Vagina (tissue), 2 donors: ENCODE data around the gene HM13.
"Not testable (repeated sequence)": the region's sequence is repeated elsewhere in the genome, so short reads cannot be mapped to it uniquely, and the experiment has no call there.

ENCODE experiments used
- POLR2A ChIP-seq, 2 donors: fragments of 450-650 bp; IDR thresholded peaks; one replicate each; pipeline ENCODE4 v1.6.1; 2017; ENCODE audit warnings: antibody characterized with exemption in 2 of 2, mild to moderate bottlenecking in 2 of 2, moderate library complexity in 2 of 2
- POLR2AphosphoS5 ChIP-seq, 2 donors: sonication (generic); formaldehyde crosslinking; IDR thresholded peaks; one replicate each; pipeline ENCODE4 v1.9.0; 2017; ENCODE audit warnings: antibody characterized with exemption in 2 of 2, mild to moderate bottlenecking in 2 of 2, low read depth in 1 of 2; ENCODE audit not compliant: insufficient read depth in 1 of 2
- TF ChIP-seq, protein P1 (sequence below), 3 experiments: fragments of 450-650 bp in 2 of 3; fragments of 200-600 bp in 1 of 3; sonication (generic) in 1 of 3; IDR thresholded peaks; one replicate each; pipeline ENCODE4 v1.5.1; 2017 to 2019; ENCODE audit warnings: antibody characterized with exemption in 3 of 3, mild to moderate bottlenecking in 2 of 3, moderate library complexity in 2 of 3

DNA sequence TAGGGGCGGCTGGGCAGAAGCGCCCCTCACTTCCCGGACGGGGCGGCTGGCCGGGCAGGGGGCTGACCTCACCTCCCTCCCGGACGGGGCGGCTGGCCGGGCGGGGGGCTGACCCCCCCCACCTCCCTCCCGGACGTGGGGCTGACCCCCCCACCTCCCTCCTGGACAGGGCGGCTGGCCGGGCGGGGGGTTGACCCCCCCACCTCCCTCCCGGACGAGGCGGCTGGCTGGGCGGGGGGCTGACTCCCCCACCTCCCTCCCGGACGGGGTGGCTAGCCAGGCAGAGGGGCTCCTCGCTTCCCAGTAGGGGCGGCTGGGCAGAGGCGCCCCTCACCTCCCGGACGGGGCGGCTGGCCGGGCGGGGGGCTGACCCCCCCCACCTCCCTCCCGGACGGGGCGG, 43.3 kb upstream of the HM13 start:
- not testable (repeated sequence) for TF ChIP-seq POLR2AphosphoS5 (IDR thresholded peaks at IDR 0.05; ENCODE audit: insufficient read depth in 1 of 2, low read depth in 1 of 2); POLR2A (IDR thresholded peaks at IDR 0.05)
- TF ChIP-seq, protein P1, sequence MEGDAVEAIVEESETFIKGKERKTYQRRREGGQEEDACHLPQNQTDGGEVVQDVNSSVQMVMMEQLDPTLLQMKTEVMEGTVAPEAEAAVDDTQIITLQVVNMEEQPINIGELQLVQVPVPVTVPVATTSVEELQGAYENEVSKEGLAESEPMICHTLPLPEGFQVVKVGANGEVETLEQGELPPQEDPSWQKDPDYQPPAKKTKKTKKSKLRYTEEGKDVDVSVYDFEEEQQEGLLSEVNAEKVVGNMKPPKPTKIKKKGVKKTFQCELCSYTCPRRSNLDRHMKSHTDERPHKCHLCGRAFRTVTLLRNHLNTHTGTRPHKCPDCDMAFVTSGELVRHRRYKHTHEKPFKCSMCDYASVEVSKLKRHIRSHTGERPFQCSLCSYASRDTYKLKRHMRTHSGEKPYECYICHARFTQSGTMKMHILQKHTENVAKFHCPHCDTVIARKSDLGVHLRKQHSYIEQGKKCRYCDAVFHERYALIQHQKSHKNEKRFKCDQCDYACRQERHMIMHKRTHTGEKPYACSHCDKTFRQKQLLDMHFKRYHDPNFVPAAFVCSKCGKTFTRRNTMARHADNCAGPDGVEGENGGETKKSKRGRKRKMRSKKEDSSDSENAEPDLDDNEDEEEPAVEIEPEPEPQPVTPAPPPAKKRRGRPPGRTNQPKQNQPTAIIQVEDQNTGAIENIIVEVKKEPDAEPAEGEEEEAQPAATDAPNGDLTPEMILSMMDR (IDR thresholded peaks at IDR 0.05): not testable (repeated sequence)
